ENCODE results near the gene GPR108. TPM values are rescaled to one million over a fixed set of nuclear protein-coding genes. Genes with fewer than 3 reads are reported as not detected.

The GPR108 gene
- total and polyA plus RNA-seq, 4 donors, result 21.2 to 56.6 (median 51.1) TPM

DNA sequence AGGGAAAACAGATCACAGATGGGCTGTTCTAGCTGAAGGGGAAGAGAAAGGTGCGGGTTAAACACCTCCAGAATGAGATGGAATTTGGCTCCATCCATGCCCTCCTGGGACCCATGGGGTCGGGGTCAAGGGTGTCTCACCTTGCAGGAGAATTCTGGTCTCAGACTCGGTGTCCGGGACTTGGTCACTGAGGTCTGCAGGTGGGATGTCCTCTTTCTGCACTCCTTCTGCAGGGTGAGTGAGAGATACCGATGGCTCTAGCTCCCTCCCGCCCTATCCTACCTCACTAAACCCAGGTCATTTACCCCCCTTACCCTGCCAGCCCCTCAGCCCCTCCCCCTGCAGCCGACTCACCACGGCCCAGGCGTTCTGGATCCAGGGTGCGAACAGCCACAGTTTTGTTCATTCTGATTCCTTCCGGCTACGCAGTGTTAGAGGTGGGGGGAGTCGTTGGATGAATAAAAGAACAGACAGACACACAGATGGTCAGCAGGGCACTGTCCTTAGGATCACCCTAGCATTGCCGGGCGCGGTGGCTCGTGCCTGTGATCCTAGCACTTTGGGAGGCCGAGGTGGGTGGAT is 41.0 kb downstream of the GPR108 start:
- H3K36me3 ChIP-seq (ENCODE audit: control insufficient read depth, insufficient read depth, low read length), result no peaks in the 10 kb centered on the region
- DNase-seq (ENCODE audit: low read depth in 4 of 6, low spot score in 6 of 6), result no peak
- no peak overlapping the region for H3K4me3 ChIP-seq (ENCODE audit: low read depth, low read length)
- WGBS (ENCODE audit: insufficient coverage), result 83% methylated on average over 9 of the region's 18 CpGs
- no peaks in the 10 kb centered on the region for H3K27me3 ChIP-seq (ENCODE audit: control insufficient read depth, insufficient read depth, low read length)
- no peaks in the 10 kb centered on the region for H3K9me3 ChIP-seq (ENCODE audit: control insufficient read depth, insufficient read depth, low read length)
- H3K27ac ChIP-seq (ENCODE audit: low read depth, low read length), result no peak overlapping the region
- H3K4me1 ChIP-seq (ENCODE audit: control insufficient read depth, insufficient read depth, low read length), result no peaks in the 10 kb centered on the region

DNA sequence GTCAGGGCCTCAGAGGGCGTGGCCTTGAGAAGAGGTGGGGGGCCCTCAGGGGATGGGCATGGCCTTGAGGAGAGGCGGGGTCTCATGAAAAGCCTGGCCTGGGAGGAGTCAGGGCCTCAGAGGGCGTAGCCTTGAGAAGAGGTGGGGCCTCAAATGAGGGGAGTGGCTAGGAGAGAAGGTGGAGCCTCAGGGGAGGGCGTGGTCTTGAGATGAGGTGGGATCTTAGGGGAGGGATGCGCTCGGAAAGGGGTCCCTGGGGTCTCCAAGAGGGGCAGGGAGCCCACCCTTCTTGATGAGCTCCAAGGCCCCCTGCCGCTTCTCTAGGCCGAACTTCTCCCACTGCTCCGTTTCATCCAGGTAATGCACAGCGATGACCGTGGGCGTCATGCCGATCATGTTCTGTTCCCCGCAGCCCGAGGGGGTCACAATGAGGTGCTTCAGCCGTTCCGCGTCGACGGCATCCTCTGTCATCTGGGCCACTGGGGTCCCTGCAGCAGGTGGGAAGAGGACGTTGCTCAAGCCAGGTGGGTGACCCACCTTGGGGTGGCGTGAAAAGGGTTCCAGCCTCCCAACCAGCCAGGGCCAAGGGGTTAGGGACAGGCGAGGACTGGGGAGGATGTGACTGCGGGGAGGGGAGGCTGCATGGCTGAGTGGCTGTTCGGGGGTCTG is 43.1 kb downstream of the GPR108 start:
- H3K9me3 ChIP-seq (ENCODE audit: control insufficient read depth, insufficient read depth, low read length), result no peaks in the 10 kb centered on the region
- no peak for DNase-seq (ENCODE audit: low read depth in 4 of 6, low spot score in 6 of 6)
- no peak overlapping the region for H3K4me3 ChIP-seq (ENCODE audit: low read depth, low read length)
- H3K36me3 ChIP-seq (ENCODE audit: control insufficient read depth, insufficient read depth, low read length), result no peaks in the 10 kb centered on the region
- no peak overlapping the region for H3K27ac ChIP-seq (ENCODE audit: low read depth, low read length)
- no peaks in the 10 kb centered on the region for H3K4me1 ChIP-seq (ENCODE audit: control insufficient read depth, insufficient read depth, low read length)
- no peaks in the 10 kb centered on the region for H3K27me3 ChIP-seq (ENCODE audit: control insufficient read depth, insufficient read depth, low read length)
- 95% methylated on average over 22 of the region's 25 CpGs for WGBS (ENCODE audit: insufficient coverage)

DNA sequence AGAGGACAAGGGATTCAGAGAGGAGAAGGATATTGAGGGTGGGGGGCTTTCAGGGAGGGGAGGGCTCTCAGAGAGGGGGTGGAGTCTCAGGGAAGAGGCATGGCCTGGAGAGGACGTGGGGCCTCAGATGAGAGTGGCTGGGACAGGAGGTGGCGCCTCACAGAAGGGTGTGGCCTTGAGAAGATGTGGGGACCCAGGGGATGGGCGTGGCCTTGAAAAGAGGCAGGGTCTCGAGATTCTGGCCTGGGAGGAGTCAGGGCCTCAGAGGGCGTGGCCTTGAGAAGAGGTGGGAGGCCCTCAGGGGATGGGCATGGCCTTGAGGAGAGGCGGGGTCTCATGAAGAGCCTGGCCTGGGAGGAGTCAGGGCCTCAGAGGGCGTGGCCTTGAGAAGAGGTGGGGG is 43.7 kb downstream of the GPR108 start:
- no peak overlapping the region for H3K27ac ChIP-seq (ENCODE audit: low read depth, low read length)
- no peaks in the 10 kb centered on the region for H3K27me3 ChIP-seq (ENCODE audit: control insufficient read depth, insufficient read depth, low read length)
- DNase-seq (ENCODE audit: low read depth in 4 of 6, low spot score in 6 of 6), result no peak
- H3K36me3 ChIP-seq (ENCODE audit: control insufficient read depth, insufficient read depth, low read length), result no peaks in the 10 kb centered on the region
- no peaks in the 10 kb centered on the region for H3K9me3 ChIP-seq (ENCODE audit: control insufficient read depth, insufficient read depth, low read length)
- H3K4me3 ChIP-seq (ENCODE audit: low read depth, low read length), result no peak overlapping the region
- no peaks in the 10 kb centered on the region for H3K4me1 ChIP-seq (ENCODE audit: control insufficient read depth, insufficient read depth, low read length)
- WGBS (ENCODE audit: insufficient coverage), result 86% methylated on average over 4 of the region's 7 CpGs

DNA sequence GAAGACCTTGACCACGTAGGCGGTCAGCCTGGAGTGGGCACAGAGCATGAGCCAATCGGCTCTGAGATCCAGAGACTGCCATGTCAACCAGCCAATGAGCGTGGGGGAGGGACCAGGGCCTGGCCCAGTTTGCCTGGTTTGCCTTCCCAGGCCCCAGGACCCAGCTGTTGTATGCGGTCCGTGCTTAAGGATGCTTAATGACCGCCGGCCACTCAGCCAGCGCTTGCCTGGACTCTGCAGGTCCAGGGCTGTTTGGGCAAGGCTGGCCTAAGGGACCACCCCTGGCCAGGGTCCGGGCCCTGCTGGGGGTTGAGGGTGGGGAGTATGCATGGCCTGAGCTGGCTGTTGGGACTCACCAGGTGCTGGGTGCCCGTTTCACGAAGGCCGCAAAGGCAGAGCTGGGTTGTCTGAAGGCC is 44.3 kb downstream of the GPR108 start:
- H3K4me1 ChIP-seq (ENCODE audit: control insufficient read depth, insufficient read depth, low read length), result no peaks in the 10 kb centered on the region
- no peaks in the 10 kb centered on the region for H3K27me3 ChIP-seq (ENCODE audit: control insufficient read depth, insufficient read depth, low read length)
- no peak overlapping the region for H3K4me3 ChIP-seq (ENCODE audit: low read depth, low read length)
- no peak overlapping the region for H3K27ac ChIP-seq (ENCODE audit: low read depth, low read length)
- no peaks in the 10 kb centered on the region for H3K9me3 ChIP-seq (ENCODE audit: control insufficient read depth, insufficient read depth, low read length)
- DNase-seq (ENCODE audit: low read depth in 4 of 6, low spot score in 6 of 6), result no peak
- WGBS (ENCODE audit: insufficient coverage), result 89% methylated on average over 13 of the region's 13 CpGs
- H3K36me3 ChIP-seq (ENCODE audit: control insufficient read depth, insufficient read depth, low read length), result no peaks in the 10 kb centered on the region

DNA sequence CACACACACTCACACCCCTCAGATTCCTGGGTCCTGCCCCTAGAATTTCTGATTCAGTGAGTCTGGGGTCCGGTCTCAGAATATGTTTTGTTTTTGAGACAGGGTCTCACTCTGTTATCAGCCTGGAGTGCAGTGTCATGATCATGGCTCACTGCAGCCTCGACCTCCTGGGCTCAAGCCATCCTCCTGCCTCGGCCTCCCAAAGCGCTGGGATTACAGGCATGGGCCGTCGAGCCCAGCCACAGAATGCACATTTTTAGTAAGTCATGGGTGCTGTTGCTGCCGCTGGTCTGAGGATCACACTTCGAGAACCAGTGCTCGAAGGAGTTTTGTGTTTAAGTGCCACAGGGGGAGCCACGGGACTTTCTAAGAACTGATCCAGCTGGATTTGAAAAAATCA is 45.4 kb downstream of the GPR108 start:
- Histone ChIP-seq H3K27me3 (ENCODE audit: control insufficient read depth, insufficient read depth, low read length) (no peaks in the 10 kb centered on the region), H3K27ac (ENCODE audit: low read depth, low read length) (no peak overlapping the region), H3K9me3 (ENCODE audit: control insufficient read depth, insufficient read depth, low read length) (no peaks in the 10 kb centered on the region), H3K4me1 (ENCODE audit: control insufficient read depth, insufficient read depth, low read length) (no peaks in the 10 kb centered on the region), H3K36me3 (ENCODE audit: control insufficient read depth, insufficient read depth, low read length) (no peaks in the 10 kb centered on the region), H3K4me3 (ENCODE audit: low read depth, low read length) (no peak overlapping the region)
- WGBS (ENCODE audit: insufficient coverage), result 83% methylated on average over 10 of the region's 10 CpGs
- DNase-seq (ENCODE audit: low read depth in 4 of 6, low spot score in 6 of 6), result no peak

DNA sequence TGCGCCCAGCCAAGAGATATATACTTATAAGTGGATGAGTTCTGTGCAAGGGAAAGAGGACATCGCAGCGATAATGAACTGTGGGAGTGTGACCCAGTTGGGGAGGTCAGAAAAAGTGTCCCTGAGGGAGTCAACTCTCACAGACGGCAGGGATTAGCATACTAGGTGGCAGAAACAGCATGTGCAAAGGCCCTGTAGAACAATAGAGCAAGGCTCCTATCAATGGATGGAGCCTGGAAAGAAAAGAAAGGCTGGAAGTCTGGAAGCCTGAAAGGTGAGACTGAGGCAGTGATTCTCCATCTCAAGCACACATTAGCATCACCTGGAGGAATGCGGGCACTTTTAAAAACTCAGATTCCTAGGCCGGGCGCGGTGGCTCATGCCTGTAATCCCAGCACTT is 46.0 kb downstream of the GPR108 start:
- Histone ChIP-seq H3K27me3 (ENCODE audit: control insufficient read depth, insufficient read depth, low read length) (no peaks in the 10 kb centered on the region), H3K9me3 (ENCODE audit: control insufficient read depth, insufficient read depth, low read length) (no peaks in the 10 kb centered on the region), H3K4me3 (ENCODE audit: low read depth, low read length) (no peak overlapping the region), H3K4me1 (ENCODE audit: control insufficient read depth, insufficient read depth, low read length) (no peaks in the 10 kb centered on the region), H3K36me3 (ENCODE audit: control insufficient read depth, insufficient read depth, low read length) (no peaks in the 10 kb centered on the region), H3K27ac (ENCODE audit: low read depth, low read length) (no peak overlapping the region)
- 95% methylated on average over 4 of the region's 8 CpGs for WGBS (ENCODE audit: insufficient coverage)
- no peak for DNase-seq (ENCODE audit: low read depth in 4 of 6, low spot score in 6 of 6)

DNA sequence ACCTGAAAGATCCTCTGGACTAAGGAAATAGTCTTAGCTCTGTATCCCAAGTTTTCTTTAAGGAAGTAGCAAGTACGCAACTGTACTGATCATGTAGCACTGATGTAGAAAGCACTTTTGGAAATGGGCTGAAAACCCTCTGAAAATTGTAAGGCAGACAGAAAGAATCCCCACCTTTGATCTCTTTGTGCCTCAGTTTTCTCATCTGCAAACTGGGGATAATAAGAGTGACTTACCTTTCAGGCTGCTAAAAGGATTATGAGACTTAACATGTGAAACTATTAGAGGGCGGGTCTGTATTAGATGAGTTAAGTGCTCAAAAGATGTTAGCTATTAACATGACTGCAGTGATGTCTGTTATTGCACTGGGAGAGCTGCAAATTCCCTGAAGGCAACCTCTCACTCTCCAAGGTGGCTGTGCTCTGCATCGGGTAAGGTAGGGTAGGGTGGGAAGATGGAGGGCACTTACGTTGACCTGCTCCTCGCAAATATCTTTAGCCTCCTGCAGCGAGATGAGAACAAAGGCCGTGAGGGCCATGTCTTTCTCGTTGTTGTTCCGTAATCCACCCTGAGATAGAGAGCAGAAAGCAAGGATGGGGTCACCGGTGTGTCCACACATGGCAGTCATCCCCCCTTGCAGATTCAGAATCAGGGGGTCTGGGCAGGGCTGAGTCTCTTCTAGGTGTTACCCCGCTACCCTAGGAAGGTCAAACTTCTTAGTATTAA is 47.1 kb downstream of the GPR108 start:
- H3K27ac ChIP-seq (ENCODE audit: low read depth, low read length), result no peak overlapping the region
- 71% methylated on average over 9 of the region's 11 CpGs for WGBS (ENCODE audit: insufficient coverage)
- no peaks in the 10 kb centered on the region for H3K27me3 ChIP-seq (ENCODE audit: control insufficient read depth, insufficient read depth, low read length)
- no peak overlapping the region for H3K4me3 ChIP-seq (ENCODE audit: low read depth, low read length)
- DNase-seq (ENCODE audit: low read depth in 4 of 6, low spot score in 6 of 6), result no peak
- H3K9me3 ChIP-seq (ENCODE audit: control insufficient read depth, insufficient read depth, low read length), result no peaks in the 10 kb centered on the region
- no peaks in the 10 kb centered on the region for H3K4me1 ChIP-seq (ENCODE audit: control insufficient read depth, insufficient read depth, low read length)
- H3K36me3 ChIP-seq (ENCODE audit: control insufficient read depth, insufficient read depth, low read length), result no peaks in the 10 kb centered on the region

DNA sequence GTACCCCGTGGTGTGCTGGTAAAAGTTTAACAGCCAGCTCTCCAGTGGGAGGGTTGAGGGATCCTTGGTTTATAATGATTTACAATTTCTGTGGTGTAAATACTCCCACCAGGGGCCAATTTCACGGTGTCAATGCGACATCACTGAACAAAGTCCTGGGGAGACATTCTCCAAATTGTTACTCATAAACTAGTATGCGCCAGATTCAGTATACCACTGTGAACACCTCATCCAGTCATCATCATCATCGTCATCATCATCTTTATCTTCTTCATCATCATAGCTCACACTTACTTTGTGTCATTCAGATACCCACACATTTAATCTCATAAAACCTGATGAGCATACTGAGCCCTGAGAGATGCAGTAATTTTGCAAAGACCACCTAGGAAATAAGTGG is 50.3 kb downstream of the GPR108 start:
- 77% methylated on average over 4 of the region's 5 CpGs for WGBS (ENCODE audit: insufficient coverage)
- H3K4me3 ChIP-seq (ENCODE audit: low read depth, low read length), result no peak overlapping the region
- no peak overlapping the region for H3K27ac ChIP-seq (ENCODE audit: low read depth, low read length)
- no peaks in the 10 kb centered on the region for H3K4me1 ChIP-seq (ENCODE audit: control insufficient read depth, insufficient read depth, low read length)
- no peak for DNase-seq (ENCODE audit: low read depth in 4 of 6, low spot score in 6 of 6)
- no peaks in the 10 kb centered on the region for H3K9me3 ChIP-seq (ENCODE audit: control insufficient read depth, insufficient read depth, low read length)
- no peaks in the 10 kb centered on the region for H3K36me3 ChIP-seq (ENCODE audit: control insufficient read depth, insufficient read depth, low read length)
- no peaks in the 10 kb centered on the region for H3K27me3 ChIP-seq (ENCODE audit: control insufficient read depth, insufficient read depth, low read length)

DNA sequence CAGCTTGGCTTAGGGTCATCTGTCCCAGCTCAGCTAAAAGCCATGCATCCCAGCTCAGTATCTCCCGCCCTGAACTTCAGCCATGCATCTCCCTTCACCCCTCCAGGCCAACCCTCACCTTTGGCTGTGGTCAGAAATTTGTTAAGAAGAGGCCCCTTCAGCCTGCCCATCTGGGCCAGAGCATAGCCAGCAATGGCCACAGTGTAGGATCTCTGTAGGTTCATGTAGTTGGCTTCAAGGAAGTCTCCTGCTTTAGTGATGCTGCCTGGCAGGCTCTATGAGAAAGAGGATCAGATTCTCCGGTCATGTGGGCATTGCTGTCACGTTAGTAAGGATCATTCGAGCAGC is 50.8 kb downstream of the GPR108 start:
- H3K36me3 ChIP-seq (ENCODE audit: control insufficient read depth, insufficient read depth, low read length), result no peaks in the 10 kb centered on the region
- DNase-seq (ENCODE audit: low read depth in 4 of 6, low spot score in 6 of 6), result no peak
- 90% methylated on average over 3 of the region's 4 CpGs for WGBS (ENCODE audit: insufficient coverage)
- no peaks in the 10 kb centered on the region for H3K9me3 ChIP-seq (ENCODE audit: control insufficient read depth, insufficient read depth, low read length)
- no peak overlapping the region for H3K27ac ChIP-seq (ENCODE audit: low read depth, low read length)
- no peaks in the 10 kb centered on the region for H3K27me3 ChIP-seq (ENCODE audit: control insufficient read depth, insufficient read depth, low read length)
- no peak overlapping the region for H3K4me3 ChIP-seq (ENCODE audit: low read depth, low read length)
- no peaks in the 10 kb centered on the region for H3K4me1 ChIP-seq (ENCODE audit: control insufficient read depth, insufficient read depth, low read length)
